Fibroblast of lung (primary cell): Measurements from ENCODE around the gene CERS5. TPM values are rescaled to one million over a fixed set of nuclear protein-coding genes. Genes with fewer than 3 reads are reported as not detected.

Experiments
- DNase-seq, 2 donors: peaks; one replicate each; pipeline versions ENCODE4 v3.0.0 to v3.0.0-alpha.2; 2010; ENCODE audit warnings: low read depth in 2 of 2
- H2AFZ ChIP-seq: 2 replicates; pipeline ENCODE4 v1.5.1; 2012; ENCODE audit warnings: low read length, control low read depth, inconsistent platforms
- H3K27ac ChIP-seq: 2 replicates; pipeline ENCODE4 v1.5.1; 2011; ENCODE audit warnings: low read length, control low read depth; ENCODE audit not compliant: insufficient read depth
- H3K27me3 ChIP-seq: 2 replicates; pipeline ENCODE4 v1.5.1; 2011; ENCODE audit warnings: mild to moderate bottlenecking, low read length; ENCODE audit not compliant: control insufficient read depth, insufficient read depth
- H3K36me3 ChIP-seq: 2 replicates; pipeline ENCODE4 v1.5.1; 2011; ENCODE audit warnings: low read length; ENCODE audit not compliant: control insufficient read depth, insufficient read depth
- H3K4me1 ChIP-seq: 2 replicates; pipeline ENCODE4 v1.5.1; 2011; ENCODE audit warnings: low read length; ENCODE audit not compliant: control insufficient read depth, insufficient read depth; ENCODE audit errors: extremely low read depth
- H3K4me2 ChIP-seq: 2 replicates; pipeline ENCODE4 v1.5.1; 2011; ENCODE audit warnings: low read length, control low read depth; ENCODE audit not compliant: insufficient read depth; ENCODE audit errors: extremely low read depth
- H3K4me3 ChIP-seq, 4 experiments: fragments of 200-600 bp in 1 of 4; sonication (generic) in 1 of 4; replicated peaks in 1 of 4; 2 replicates each; pipeline ENCODE4 v1.5.1; 2011 to 2016; ENCODE audit warnings: low read length in 4 of 4, low read depth in 3 of 4, mild to moderate bottlenecking in 3 of 4, control low read depth in 2 of 4, inconsistent platforms in 1 of 4, mixed read lengths in 1 of 4; ENCODE audit not compliant: insufficient read depth in 1 of 4; ENCODE audit errors: control extremely low read depth in 1 of 4
- H3K79me2 ChIP-seq: 2 replicates; pipeline ENCODE4 v1.5.1; 2012; ENCODE audit warnings: mild to moderate bottlenecking, low read length, inconsistent platforms; ENCODE audit not compliant: control insufficient read depth, insufficient read depth
- H3K9ac ChIP-seq: 2 replicates; pipeline ENCODE4 v1.5.1; 2011; ENCODE audit warnings: mild to moderate bottlenecking, low read length, control low read depth; ENCODE audit not compliant: insufficient read depth
- H3K9me3 ChIP-seq: 2 replicates; pipeline ENCODE4 v1.5.1; 2012; ENCODE audit warnings: low read depth, low read length; ENCODE audit not compliant: control insufficient read depth, insufficient read depth
- H4K20me1 ChIP-seq: 2 replicates; pipeline ENCODE4 v1.5.1; 2011; ENCODE audit warnings: low read length; ENCODE audit not compliant: control insufficient read depth, insufficient read depth; ENCODE audit errors: extremely low read depth
- CTCF ChIP-seq, 2 donors: IDR thresholded peaks in 1 of 2; conservative IDR thresholded peaks in 1 of 2; 1 replicate in 1 of 2; 2 replicates in 1 of 2; pipeline ENCODE4 v1.5.1; 2011 to 2012; ENCODE audit warnings: low read length in 2 of 2, control low read depth in 1 of 2, inconsistent platforms in 1 of 2, low read depth in 1 of 2, mild to moderate bottlenecking in 1 of 2
- EZH2 ChIP-seq: IDR thresholded peaks from 2 replicates; pipeline ENCODE4 v1.5.1; 2012; ENCODE audit warnings: low read length, control low read depth, mild to moderate bottlenecking; ENCODE audit errors: missing control alignments
- polyA plus RNA-seq, 2 donors: library from polyadenylated mRNA; depleted of rRNA in 1 of 2; stranded (reverse) in 1 of 2; unstranded in 1 of 2; fragments of >200 nt; gene quantifications; 2 replicates each; pipeline ENCODE4 v1.2.1, GENCODE V29; 2011 to 2012; ENCODE audit warnings: missing spikeins in 1 of 2
- total RNA-seq: library from RNA; depleted of rRNA; stranded (reverse); fragments of >200 nt; gene quantifications from 2 replicates; pipeline ENCODE4 v1.2.1, GENCODE V29; 2014

CERS5 gene
- total and polyA plus RNA-seq, 2 donors (not counting 1 experiment from before 2014, with no cell fraction given) = 51.0 to 74.4 TPM

- Histone ChIP-seq H3K27me3 (no peaks in the 10 kb centered on the region), H3K36me3 (no peaks in the 10 kb centered on the region), H3K79me2 (peaks cover 35% of the 10 kb centered on the region), H4K20me1 (no peaks in the 10 kb centered on the region), H3K27ac (peak overlapping the region; percentile 89), H3K4me1 (no peaks in the 10 kb centered on the region), H3K4me2 (peak overlapping the region; percentile 73), H3K9ac (peak overlapping the region; percentile 93), H3K9me3 (no peaks in the 10 kb centered on the region), H3K4me3 (peak overlapping the region; percentile 47 to 97 (median 92)), H2AFZ (no peak overlapping the region)
- TF ChIP-seq EZH2 (no peak), CTCF (conservative IDR thresholded peaks at IDR 0.05 in 1 of 2, IDR thresholded peaks at IDR 0.05 in 1 of 2; ENCODE audit: low read depth in 1 of 2, low read length in 2 of 2) (no peak)
- DNase-seq = peak in 1 of 2 donors; percentile 52
These were observed 445 bp downstream of the CERS5 start for GRCh38 chr12:50166799-50167048.

- Histone ChIP-seq H4K20me1 (no peaks in the 10 kb centered on the region), H3K4me2 (no peak overlapping the region), H2AFZ (no peak overlapping the region), H3K9me3 (no peaks in the 10 kb centered on the region), H3K36me3 (no peaks in the 10 kb centered on the region), H3K27me3 (no peaks in the 10 kb centered on the region), H3K4me3 (no peak overlapping the region), H3K27ac (no peak overlapping the region), H3K4me1 (no peaks in the 10 kb centered on the region), H3K9ac (no peak overlapping the region), H3K79me2 (peaks cover 44% of the 10 kb centered on the region)
- DNase-seq = no peak
- TF ChIP-seq CTCF (conservative IDR thresholded peaks at IDR 0.05 in 1 of 2, IDR thresholded peaks at IDR 0.05 in 1 of 2; ENCODE audit: low read depth in 1 of 2, low read length in 2 of 2) = no peak
- no peak for TF ChIP-seq EZH2
These were observed 2.2 kb downstream of the CERS5 start for GRCh38 chr12:50164963-50165362.

- H3K27ac ChIP-seq = no peak overlapping the region
- peak in 1 of 2 donors; percentile 35 for DNase-seq
These were observed 4.9 kb downstream of the CERS5 start for GRCh38 chr12:50162230-50162629.

More at GRCh38 chr12:50162230-50162629, 4.9 kb downstream of the CERS5 start:
- H3K36me3 ChIP-seq = no peaks in the 10 kb centered on the region
- H4K20me1 ChIP-seq = no peaks in the 10 kb centered on the region
- H3K9me3 ChIP-seq = no peaks in the 10 kb centered on the region
- H3K27me3 ChIP-seq = no peaks in the 10 kb centered on the region
- no peak overlapping the region for H3K9ac ChIP-seq
- H3K4me3 ChIP-seq = no peak overlapping the region
- peaks cover 44% of the 10 kb centered on the region for H3K79me2 ChIP-seq
- H3K4me1 ChIP-seq = no peaks in the 10 kb centered on the region
- H2AFZ ChIP-seq = no peak overlapping the region
- H3K4me2 ChIP-seq = no peak overlapping the region
- TF ChIP-seq CTCF (conservative IDR thresholded peaks at IDR 0.05 in 1 of 2, IDR thresholded peaks at IDR 0.05 in 1 of 2; ENCODE audit: low read depth in 1 of 2, low read length in 2 of 2) = no peak
- no peak for TF ChIP-seq EZH2
